Body of pancreas (tissue), 4 donors: Measurements from ENCODE around the gene ELAVL4.

Experiments
- POLR2A ChIP-seq, 3 donors: fragments of 450-650 bp; IDR thresholded peaks; one replicate each; pipeline ENCODE4 v1.6.1; 2016; ENCODE audit warnings: antibody characterized with exemption in 3 of 3, mild to moderate bottlenecking in 2 of 3
- TF ChIP-seq, protein P1 (sequence below), 7 experiments: fragments of 450-650 bp in 4 of 7; fragments of 200-600 bp in 3 of 7; sonication (generic) in 3 of 7; IDR thresholded peaks; one replicate each; pipeline ENCODE4 v1.5.1; 2016 to 2019; ENCODE audit warnings: antibody characterized with exemption in 7 of 7

DNA sequence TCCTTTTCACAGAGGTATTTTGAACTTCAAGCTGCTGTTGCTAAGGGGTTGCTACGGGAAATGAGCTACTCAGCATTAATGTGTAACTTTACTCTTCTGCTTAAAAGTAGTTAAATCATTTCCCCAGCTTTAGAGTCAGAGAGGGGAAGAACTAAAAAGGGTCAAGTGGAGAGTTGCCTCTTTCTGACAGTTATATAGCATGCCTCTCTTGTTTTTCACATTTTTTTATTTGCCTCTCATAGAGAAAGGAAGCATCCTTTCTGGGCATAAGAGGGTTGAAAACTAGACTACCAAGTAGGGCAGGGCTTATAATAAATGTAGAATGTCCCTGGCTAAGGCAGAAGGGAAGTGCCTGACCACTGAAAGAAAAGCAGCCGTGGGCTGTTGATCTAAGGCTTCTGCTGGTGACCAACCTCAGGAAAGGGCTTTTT lies 10.1 kb upstream of the ELAVL4 start:
- TF ChIP-seq, protein P1, sequence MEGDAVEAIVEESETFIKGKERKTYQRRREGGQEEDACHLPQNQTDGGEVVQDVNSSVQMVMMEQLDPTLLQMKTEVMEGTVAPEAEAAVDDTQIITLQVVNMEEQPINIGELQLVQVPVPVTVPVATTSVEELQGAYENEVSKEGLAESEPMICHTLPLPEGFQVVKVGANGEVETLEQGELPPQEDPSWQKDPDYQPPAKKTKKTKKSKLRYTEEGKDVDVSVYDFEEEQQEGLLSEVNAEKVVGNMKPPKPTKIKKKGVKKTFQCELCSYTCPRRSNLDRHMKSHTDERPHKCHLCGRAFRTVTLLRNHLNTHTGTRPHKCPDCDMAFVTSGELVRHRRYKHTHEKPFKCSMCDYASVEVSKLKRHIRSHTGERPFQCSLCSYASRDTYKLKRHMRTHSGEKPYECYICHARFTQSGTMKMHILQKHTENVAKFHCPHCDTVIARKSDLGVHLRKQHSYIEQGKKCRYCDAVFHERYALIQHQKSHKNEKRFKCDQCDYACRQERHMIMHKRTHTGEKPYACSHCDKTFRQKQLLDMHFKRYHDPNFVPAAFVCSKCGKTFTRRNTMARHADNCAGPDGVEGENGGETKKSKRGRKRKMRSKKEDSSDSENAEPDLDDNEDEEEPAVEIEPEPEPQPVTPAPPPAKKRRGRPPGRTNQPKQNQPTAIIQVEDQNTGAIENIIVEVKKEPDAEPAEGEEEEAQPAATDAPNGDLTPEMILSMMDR (IDR thresholded peaks at IDR 0.05): no peak
- no peak for TF ChIP-seq POLR2A (IDR thresholded peaks at IDR 0.05)
